GM12891 (cell line): ENCODE results near the gene MSANTD3.

ENCODE experiments used
- POLR2A ChIP-seq: IDR thresholded peaks from 2 replicates; pipeline ENCODE4 v1.6.1; 2011; ENCODE audit warnings: low read depth, low read length, control low read depth
- POLR2AphosphoS5 ChIP-seq: IDR thresholded peaks from 2 replicates; pipeline ENCODE4 v1.6.1; 2011; ENCODE audit warnings: low read depth, low read length, control low read depth
- SPI1 ChIP-seq: IDR thresholded peaks from 2 replicates; pipeline ENCODE4 v1.6.1; 2011; ENCODE audit warnings: low read depth, low read length, control low read depth
- TAF1 ChIP-seq: IDR thresholded peaks from 2 replicates; pipeline ENCODE4 v1.6.1; 2011; ENCODE audit warnings: low read depth, low read length, control low read depth

- no peak for TF ChIP-seq POLR2AphosphoS5
- TF ChIP-seq POLR2A = no peak
- TF ChIP-seq TAF1 = no peak
- TF ChIP-seq SPI1 = no peak
Observed at GRCh38 chr9:100427366-100428263, 672 bp downstream of the MSANTD3 start.
